Cerebellar nuclear complex (tissue), 1 donor: ENCODE measurements around the gene TP53I3.
"Not testable (repeated sequence)": the region's sequence is repeated elsewhere in the genome, so short reads cannot be mapped to it uniquely, and the experiment has no call there.

ENCODE experiments used
- DNase-seq, 2 experiments: peaks; one replicate each; lab custom pipeline; 2025; lab: John Stamatoyannopoulos, UW

The TP53I3 gene

GRCh38 chr2:24100732-24101131 lies 16.1 kb upstream of the TP53I3 start:
- DNase-seq: not testable (repeated sequence)

GRCh38 chr2:24095171-24095677 lies 10.6 kb upstream of the TP53I3 start:
- not testable (repeated sequence) for DNase-seq

GRCh38 chr2:24093270-24093669 lies 8.6 kb upstream of the TP53I3 start:
- DNase-seq: not testable (repeated sequence)

GRCh38 chr2:24088821-24089359 lies 4.3 kb upstream of the TP53I3 start:
- no peak for DNase-seq

GRCh38 chr2:24087032-24087431 lies 2.4 kb upstream of the TP53I3 start:
- no peak for DNase-seq

GRCh38 chr2:24086241-24086640 lies 1.6 kb upstream of the TP53I3 start:
- DNase-seq: no peak

- DNase-seq: no peak
These were observed 511 bp upstream of the TP53I3 start for GRCh38 chr2:24085200-24085489.

- DNase-seq: no peak
These were observed 858 bp downstream of the TP53I3 start for GRCh38 chr2:24083567-24084385.

GRCh38 chr2:24082787-24083566 lies 1.7 kb downstream of the TP53I3 start:
- DNase-seq: no peak

- no peak for DNase-seq
These were observed 3.9 kb downstream of the TP53I3 start for GRCh38 chr2:24080701-24081100.

- DNase-seq: no peak
These were observed 6.8 kb downstream of the TP53I3 start for GRCh38 chr2:24077879-24078278.

GRCh38 chr2:24077535-24077877 lies 7.1 kb downstream of the TP53I3 start:
- no peak for DNase-seq

- DNase-seq: no peak
These were observed 7.6 kb downstream of the TP53I3 start for GRCh38 chr2:24076849-24077534.

GRCh38 chr2:24075915-24076848 lies 8.5 kb downstream of the TP53I3 start, which contains the start of gene SF3B6:
Gene SF3B6, minus strand, starts transcription at chr2:24076326. Its CDS starts 97 bp downstream, at chr2:24076229.
- peak; percentile 95 for DNase-seq

- no peak for DNase-seq
These were observed 9.4 kb downstream of the TP53I3 start for GRCh38 chr2:24075259-24075658.

- no peak for DNase-seq
These were observed 10.8 kb downstream of the TP53I3 start for GRCh38 chr2:24073816-24074215.

GRCh38 chr2:24072259-24072658 lies 12.4 kb downstream of the TP53I3 start:
- no peak for DNase-seq

- DNase-seq: no peak
These were observed 19.3 kb downstream of the TP53I3 start for GRCh38 chr2:24065341-24065740.

- no peak for DNase-seq
These were observed 25.9 kb downstream of the TP53I3 start for GRCh38 chr2:24058564-24059271.

GRCh38 chr2:24055750-24056149 lies 28.9 kb downstream of the TP53I3 start:
- DNase-seq: no peak
